OCI-LY1 (cell line): ENCODE data around the gene PSKH1.

Source experiments
- H2AFZ ChIP-seq: fragments of 200-600 bp; sonication (generic), shearing (Covaris generic); 2 replicates; pipeline ENCODE4 v1.6.0; 2014; ENCODE audit warnings: antibody characterized with exemption, mild to moderate bottlenecking, low read length
- H3F3A ChIP-seq: fragments of 200-600 bp; sonication (generic), shearing (Covaris generic); 2 replicates; pipeline ENCODE4 v1.6.0; 2014; ENCODE audit warnings: mild to moderate bottlenecking, antibody characterized with exemption, low read length, moderate library complexity; ENCODE audit not compliant: insufficient read depth
- H3K27ac ChIP-seq: fragments of 200-600 bp; sonication (generic); 2 replicates; pipeline ENCODE4 v1.5.1; 2014; ENCODE audit warnings: low read length, mixed run types, mild to moderate bottlenecking, low read depth; ENCODE audit not compliant: poor library complexity, severe bottlenecking
- H3K27me3 ChIP-seq: fragments of 200-600 bp; sonication (generic); 2 replicates; pipeline ENCODE4 v1.6.0; 2014; ENCODE audit warnings: antibody characterized with exemption, mild to moderate bottlenecking, low read length, moderate library complexity; ENCODE audit not compliant: insufficient read depth
- H3K36me3 ChIP-seq: fragments of 200-600 bp; sonication (generic); 2 replicates; pipeline ENCODE4 v1.6.1; 2014; ENCODE audit warnings: mild to moderate bottlenecking, antibody characterized with exemption, low read length, moderate library complexity, mixed read lengths; ENCODE audit not compliant: insufficient read depth
- H3K4me1 ChIP-seq: fragments of 200-600 bp; sonication (generic); 2 replicates; pipeline ENCODE4 v1.5.1; 2014; ENCODE audit warnings: mild to moderate bottlenecking, low read length, moderate library complexity; ENCODE audit not compliant: insufficient read depth, severe bottlenecking
- H3K4me2 ChIP-seq: fragments of 200-600 bp; sonication (generic), shearing (Covaris generic); 2 replicates; pipeline ENCODE4 v1.6.1; 2014; ENCODE audit warnings: low read length
- H3K4me3 ChIP-seq: fragments of 200-600 bp; sonication (generic); 2 replicates; pipeline ENCODE4 v1.5.1; 2014; ENCODE audit warnings: low read length, low read depth, mild to moderate bottlenecking, mixed read lengths; ENCODE audit not compliant: poor library complexity, severe bottlenecking
- H3K79me2 ChIP-seq: fragments of 200-600 bp; shearing (Covaris generic); 2 replicates; pipeline ENCODE4 v1.6.1; 2016; ENCODE audit warnings: mixed run types, low read length, mixed read lengths; ENCODE audit not compliant: insufficient read depth
- H3K9ac ChIP-seq: fragments of 200-600 bp; sonication (generic), shearing (Covaris generic); 2 replicates; pipeline ENCODE4 v1.6.1; 2014; ENCODE audit warnings: mild to moderate bottlenecking, low read length, mixed read lengths
- H3K9me2 ChIP-seq: fragments of 200-600 bp; sonication (generic), shearing (Covaris generic); 2 replicates; pipeline ENCODE4 v1.6.1; 2014; ENCODE audit warnings: low read depth, mild to moderate bottlenecking, low read length, mixed read lengths
- H3K9me3 ChIP-seq: fragments of 200-600 bp; shearing (Covaris generic); 2 replicates; pipeline ENCODE4 v1.6.1; 2014; ENCODE audit warnings: low read length, mixed read lengths
- H4K20me1 ChIP-seq: fragments of 200-600 bp; sonication (generic), shearing (Covaris generic); 2 replicates; pipeline ENCODE4 v1.6.0; 2016; ENCODE audit warnings: mild to moderate bottlenecking, low read length; ENCODE audit not compliant: insufficient read depth
- EZH2 ChIP-seq: fragments of 200-600 bp; sonication (generic), shearing (Covaris generic); IDR thresholded peaks from 2 replicates; pipeline ENCODE4 v1.8.0; 2017; ENCODE audit warnings: borderline replicate concordance, mixed run types, mild to moderate bottlenecking, antibody characterized with exemption, low read length, moderate library complexity, mixed read lengths
- TF ChIP-seq, protein P1 (sequence below): fragments of 200-600 bp; sonication (generic), shearing (Covaris generic); IDR thresholded peaks from 2 replicates; pipeline ENCODE4 v1.5.1; 2017; ENCODE audit warnings: mild to moderate bottlenecking, antibody characterized with exemption, low read length, moderate library complexity, mixed read lengths

Gene PSKH1

DNA sequence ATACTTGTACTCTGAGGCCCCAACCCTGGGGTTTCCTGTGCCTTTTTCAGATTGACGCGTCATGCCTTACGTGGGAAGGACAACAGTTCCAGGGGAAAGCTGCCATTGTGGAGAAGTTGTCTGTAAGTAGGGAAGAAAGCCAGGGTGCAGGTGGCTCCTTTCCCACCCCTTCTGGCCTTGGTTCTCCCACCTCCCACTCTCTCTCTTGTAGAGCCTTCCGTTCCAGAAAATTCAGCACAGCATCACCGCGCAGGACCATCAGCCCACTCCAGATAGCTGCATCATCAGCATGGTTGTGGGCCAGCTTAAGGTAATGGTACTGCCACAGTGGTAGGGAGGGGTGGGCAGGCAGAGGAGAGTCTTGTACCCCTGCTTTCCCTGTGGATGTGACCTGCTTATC, 24.8 kb upstream of the PSKH1 start:
- no peaks in the 10 kb centered on the region for H4K20me1 ChIP-seq

DNA sequence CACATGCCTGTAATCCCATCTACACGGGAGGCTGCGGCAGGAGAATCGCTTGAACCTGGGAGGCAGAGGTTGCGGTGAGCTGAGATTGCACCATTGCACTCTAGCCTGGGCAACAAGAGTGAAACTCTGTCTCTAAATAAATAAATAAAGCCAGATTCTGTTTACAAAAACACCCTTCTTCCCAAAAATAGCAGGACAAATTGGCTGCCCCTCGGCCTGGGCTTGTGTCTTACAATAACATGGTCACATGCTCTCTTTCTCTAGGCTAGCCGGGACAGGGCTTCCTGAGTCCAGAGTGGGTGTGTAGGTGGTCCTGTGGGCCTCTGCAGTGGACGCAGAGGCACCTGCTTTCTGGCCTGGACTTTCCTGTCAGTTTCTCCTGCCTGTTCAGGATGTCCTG, 23.4 kb upstream of the PSKH1 start:
- Histone ChIP-seq H2AFZ (no peak overlapping the region), H3K9me3 (no peaks in the 10 kb centered on the region), H3F3A (no peaks in the 10 kb centered on the region), H4K20me1 (no peaks in the 10 kb centered on the region), H3K27ac (no peak overlapping the region), H3K36me3 (peaks cover 66% of the 10 kb centered on the region), H3K27me3 (no peaks in the 10 kb centered on the region), H3K9me2 (no peaks in the 10 kb centered on the region), H3K4me3 (no peak overlapping the region), H3K4me2 (no peak overlapping the region), H3K9ac (no peak overlapping the region), H3K79me2 (peaks cover 16% of the 10 kb centered on the region), H3K4me1 (peaks cover 18% of the 10 kb centered on the region)
- no peak for TF ChIP-seq EZH2
- TF ChIP-seq, protein P1, sequence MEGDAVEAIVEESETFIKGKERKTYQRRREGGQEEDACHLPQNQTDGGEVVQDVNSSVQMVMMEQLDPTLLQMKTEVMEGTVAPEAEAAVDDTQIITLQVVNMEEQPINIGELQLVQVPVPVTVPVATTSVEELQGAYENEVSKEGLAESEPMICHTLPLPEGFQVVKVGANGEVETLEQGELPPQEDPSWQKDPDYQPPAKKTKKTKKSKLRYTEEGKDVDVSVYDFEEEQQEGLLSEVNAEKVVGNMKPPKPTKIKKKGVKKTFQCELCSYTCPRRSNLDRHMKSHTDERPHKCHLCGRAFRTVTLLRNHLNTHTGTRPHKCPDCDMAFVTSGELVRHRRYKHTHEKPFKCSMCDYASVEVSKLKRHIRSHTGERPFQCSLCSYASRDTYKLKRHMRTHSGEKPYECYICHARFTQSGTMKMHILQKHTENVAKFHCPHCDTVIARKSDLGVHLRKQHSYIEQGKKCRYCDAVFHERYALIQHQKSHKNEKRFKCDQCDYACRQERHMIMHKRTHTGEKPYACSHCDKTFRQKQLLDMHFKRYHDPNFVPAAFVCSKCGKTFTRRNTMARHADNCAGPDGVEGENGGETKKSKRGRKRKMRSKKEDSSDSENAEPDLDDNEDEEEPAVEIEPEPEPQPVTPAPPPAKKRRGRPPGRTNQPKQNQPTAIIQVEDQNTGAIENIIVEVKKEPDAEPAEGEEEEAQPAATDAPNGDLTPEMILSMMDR, result no peak

More for the DNA sequence above, 24.8 kb upstream of the PSKH1 start:
- Histone ChIP-seq H3K9me2 (no peaks in the 10 kb centered on the region), H2AFZ (no peak overlapping the region), H3K4me2 (no peak overlapping the region), H3F3A (no peaks in the 10 kb centered on the region), H3K4me1 (peaks cover 7% of the 10 kb centered on the region), H3K36me3 (peaks cover 69% of the 10 kb centered on the region), H3K9ac (no peak overlapping the region), H3K27me3 (no peaks in the 10 kb centered on the region), H3K79me2 (peaks cover 3% of the 10 kb centered on the region), H3K27ac (no peak overlapping the region), H3K9me3 (no peaks in the 10 kb centered on the region), H3K4me3 (no peak overlapping the region)
- no peak for TF ChIP-seq EZH2
- TF ChIP-seq, protein P1, result no peak

DNA sequence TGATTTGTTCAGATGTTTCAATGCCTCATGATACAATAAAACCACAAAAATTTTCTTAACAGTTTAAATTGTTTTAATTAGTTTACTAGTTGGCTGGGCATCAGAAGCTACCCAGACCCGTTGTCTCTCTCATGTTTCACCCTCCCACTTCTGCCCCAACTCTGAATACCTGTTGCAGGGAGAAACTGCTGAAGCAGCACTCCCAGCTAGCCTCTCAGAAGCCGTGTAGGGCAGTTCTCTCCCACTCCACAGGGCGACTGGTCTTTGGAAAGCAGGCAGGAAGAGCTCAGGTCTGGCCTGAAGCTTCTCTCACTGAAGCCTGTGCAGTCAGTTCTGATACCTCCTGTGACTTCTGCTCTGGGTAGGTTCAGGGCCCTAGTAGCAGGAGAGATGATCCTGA, 21.8 kb upstream of the PSKH1 start:
- Histone ChIP-seq H3K9me2 (no peaks in the 10 kb centered on the region), H2AFZ (no peak overlapping the region), H3K4me3 (no peak overlapping the region), H4K20me1 (no peaks in the 10 kb centered on the region), H3K27me3 (no peaks in the 10 kb centered on the region), H3K4me1 (peaks cover 23% of the 10 kb centered on the region), H3F3A (no peaks in the 10 kb centered on the region), H3K36me3 (peaks cover 55% of the 10 kb centered on the region), H3K79me2 (peaks cover 27% of the 10 kb centered on the region), H3K4me2 (no peak overlapping the region), H3K9ac (no peak overlapping the region), H3K9me3 (no peaks in the 10 kb centered on the region), H3K27ac (no peak overlapping the region)
- TF ChIP-seq, protein P1, result no peak
- TF ChIP-seq EZH2, result no peak
